ENCODE results near the gene NEIL1.

NEIL1 gene

GRCh38 chr15:75397494-75397893 lies 50.7 kb downstream of the NEIL1 start:
- no peak for DNase-seq

- no peak for DNase-seq
Measured at GRCh38 chr15:75403892-75404291, 57.1 kb downstream of the NEIL1 start.
